Mammary epithelial cell (primary cell): Measurements from ENCODE around the gene EIF3L.

Experiments
- EZH2 ChIP-seq: IDR thresholded peaks from 2 replicates; pipeline ENCODE4 v1.6.1; 2012; ENCODE audit warnings: low read length, inconsistent platforms, borderline replicate concordance
- TF ChIP-seq, protein P1 (sequence below), 2 donors: IDR thresholded peaks in 1 of 2; conservative IDR thresholded peaks in 1 of 2; 2 replicates each; pipeline ENCODE4 v1.5.1; 2011 to 2012; ENCODE audit warnings: inconsistent platforms in 2 of 2, low read length in 2 of 2, mild to moderate bottlenecking in 2 of 2, control low read depth in 1 of 2, low read depth in 1 of 2; ENCODE audit not compliant: insufficient read depth in 1 of 2; ENCODE audit errors: extremely low read depth in 1 of 2

DNA sequence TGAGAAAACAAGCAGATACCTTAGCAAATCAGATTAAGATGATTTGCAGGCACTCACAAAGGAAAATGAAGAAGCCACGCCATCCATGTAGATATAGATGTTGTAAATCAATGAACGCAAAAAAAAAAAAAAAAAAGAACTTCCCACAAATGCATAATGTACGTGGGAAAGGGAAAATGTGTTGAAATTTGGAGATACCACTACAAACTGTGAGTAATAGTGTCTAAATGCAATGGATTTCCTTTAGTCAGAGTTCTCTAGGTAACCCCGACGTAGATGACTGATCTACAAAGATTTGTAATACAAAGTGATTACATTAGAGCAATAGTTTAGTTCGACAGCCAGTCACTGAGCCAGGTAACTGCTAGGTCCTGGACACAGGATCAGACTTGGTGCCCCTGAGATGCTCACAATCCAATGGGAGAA lies 4.3 kb upstream of the EIF3L start:
- TF ChIP-seq EZH2: no peak
- TF ChIP-seq, protein P1, sequence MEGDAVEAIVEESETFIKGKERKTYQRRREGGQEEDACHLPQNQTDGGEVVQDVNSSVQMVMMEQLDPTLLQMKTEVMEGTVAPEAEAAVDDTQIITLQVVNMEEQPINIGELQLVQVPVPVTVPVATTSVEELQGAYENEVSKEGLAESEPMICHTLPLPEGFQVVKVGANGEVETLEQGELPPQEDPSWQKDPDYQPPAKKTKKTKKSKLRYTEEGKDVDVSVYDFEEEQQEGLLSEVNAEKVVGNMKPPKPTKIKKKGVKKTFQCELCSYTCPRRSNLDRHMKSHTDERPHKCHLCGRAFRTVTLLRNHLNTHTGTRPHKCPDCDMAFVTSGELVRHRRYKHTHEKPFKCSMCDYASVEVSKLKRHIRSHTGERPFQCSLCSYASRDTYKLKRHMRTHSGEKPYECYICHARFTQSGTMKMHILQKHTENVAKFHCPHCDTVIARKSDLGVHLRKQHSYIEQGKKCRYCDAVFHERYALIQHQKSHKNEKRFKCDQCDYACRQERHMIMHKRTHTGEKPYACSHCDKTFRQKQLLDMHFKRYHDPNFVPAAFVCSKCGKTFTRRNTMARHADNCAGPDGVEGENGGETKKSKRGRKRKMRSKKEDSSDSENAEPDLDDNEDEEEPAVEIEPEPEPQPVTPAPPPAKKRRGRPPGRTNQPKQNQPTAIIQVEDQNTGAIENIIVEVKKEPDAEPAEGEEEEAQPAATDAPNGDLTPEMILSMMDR (conservative IDR thresholded peaks at IDR 0.05 in 1 of 2, IDR thresholded peaks at IDR 0.05 in 1 of 2; ENCODE audit: extremely low read depth in 1 of 2, insufficient read depth in 1 of 2, low read depth in 1 of 2, low read length in 2 of 2): no peak
